ENCODE data around the gene BST2.
"Not testable (repeated sequence)": the region's sequence is repeated elsewhere in the genome, so short reads cannot be mapped to it uniquely, and the experiment has no call there.

Gene BST2

GRCh38 chr19:17389957-17390664, 15.3 kb downstream of the BST2 start:
- DNase-seq (ENCODE audit: low spot score) = no peak

- DNase-seq (ENCODE audit: low spot score) = no peak
These were observed 16.1 kb downstream of the BST2 start for GRCh38 chr19:17389288-17389687.

- no peak for DNase-seq (ENCODE audit: low spot score)
These were observed 19.4 kb downstream of the BST2 start for GRCh38 chr19:17385878-17386611.

- DNase-seq (ENCODE audit: low spot score) = no peak
These were observed 24.8 kb downstream of the BST2 start for GRCh38 chr19:17380426-17381138.

GRCh38 chr19:17379221-17379631, 26.2 kb downstream of the BST2 start:
- no peak for DNase-seq (ENCODE audit: low spot score)

DNA sequence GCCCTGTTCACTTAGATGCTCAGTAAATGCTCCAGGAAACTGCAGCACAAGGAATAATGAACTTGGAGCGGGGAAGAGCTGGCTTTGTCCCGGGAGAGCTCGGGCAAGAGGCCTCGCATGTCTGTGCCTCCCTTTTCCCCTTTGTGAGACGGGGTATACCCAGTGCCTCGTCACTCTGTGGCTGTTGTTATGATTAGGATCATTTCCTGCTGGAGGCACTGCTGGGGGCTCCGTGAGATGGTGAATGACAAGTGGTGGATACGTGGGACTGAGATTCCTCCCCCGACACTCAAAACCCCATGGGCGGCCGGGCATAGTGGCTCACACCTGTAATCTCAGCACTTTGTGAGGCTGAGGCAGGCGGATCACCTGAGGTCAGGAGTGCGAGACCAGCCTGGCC, 27.2 kb downstream of the BST2 start:
- DNase-seq (ENCODE audit: low spot score) = no peak

DNA sequence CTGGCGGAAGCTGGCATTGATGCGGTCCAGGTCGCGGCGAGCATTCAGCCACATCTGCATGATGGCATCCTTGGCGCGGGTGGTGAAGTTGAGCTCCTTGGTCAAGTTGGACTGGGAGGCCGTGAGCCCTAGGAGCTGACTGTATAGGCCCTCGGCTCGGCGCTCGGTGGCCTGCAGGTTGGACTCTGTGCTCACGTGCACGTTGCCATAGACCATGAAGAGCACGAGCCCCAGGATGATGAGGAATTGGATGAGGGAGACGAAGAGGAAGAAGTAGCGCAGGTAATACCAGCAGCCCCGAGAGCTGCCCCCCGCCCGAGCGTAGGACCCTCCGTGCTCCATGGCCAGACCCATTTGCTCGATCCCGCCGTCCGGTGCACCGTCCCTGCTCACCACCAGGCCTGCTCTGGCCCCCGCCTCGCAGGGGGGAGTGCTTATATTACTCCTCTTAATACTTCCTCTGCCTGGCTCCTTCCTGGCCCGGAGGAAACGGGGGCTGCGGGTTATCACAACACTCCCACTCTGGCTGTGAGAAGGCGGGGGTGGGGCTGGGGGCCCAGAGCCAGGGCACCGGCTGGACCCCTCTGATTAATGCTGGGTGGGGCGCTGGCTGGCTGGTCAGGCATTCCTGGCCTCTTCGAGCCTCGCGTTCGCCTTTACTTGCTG, 28.4 kb downstream of the BST2 start, which contains the start of gene PLVAP:
Gene PLVAP (minus strand): TSS at position 408 of the 666 bp plus-strand sequence. CDS start 54 bp downstream, at position 354.
- no peak for DNase-seq (ENCODE audit: low spot score)

DNA sequence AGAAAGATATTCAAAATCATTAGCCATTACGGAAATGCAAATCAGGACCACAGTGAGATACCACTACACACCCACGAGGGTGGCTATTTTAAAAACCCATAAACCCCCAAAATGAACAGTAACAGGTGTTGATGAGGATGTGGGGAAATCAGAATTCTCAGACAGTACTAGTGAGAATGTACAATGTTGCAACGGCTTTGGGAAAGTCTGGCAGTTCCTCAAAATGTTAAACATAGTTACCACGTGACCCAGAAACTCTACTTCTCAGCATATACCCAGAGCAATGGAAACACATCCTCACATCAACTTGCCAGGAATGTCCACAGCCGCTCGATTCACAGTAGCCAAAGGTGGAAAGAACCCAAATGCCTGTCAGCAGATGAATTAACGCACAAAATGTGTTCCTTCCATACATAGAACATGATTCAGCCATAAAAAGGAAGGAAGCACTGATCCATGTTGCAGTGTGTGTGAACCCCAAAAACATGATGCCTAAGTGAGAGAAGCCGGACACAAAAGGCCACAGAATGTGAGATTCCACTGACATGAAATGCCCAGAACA, 35.3 kb downstream of the BST2 start:
- peak; percentile 55 for DNase-seq (ENCODE audit: low spot score)

- no peak for DNase-seq (ENCODE audit: low spot score)
These were observed 40.1 kb downstream of the BST2 start for GRCh38 chr19:17365361-17365760.

- not testable (repeated sequence) for DNase-seq (ENCODE audit: low spot score)
These were observed 41.4 kb downstream of the BST2 start for GRCh38 chr19:17363852-17364605.

GRCh38 chr19:17359905-17360800, 45.3 kb downstream of the BST2 start:
- no peak for DNase-seq (ENCODE audit: low spot score)

DNA sequence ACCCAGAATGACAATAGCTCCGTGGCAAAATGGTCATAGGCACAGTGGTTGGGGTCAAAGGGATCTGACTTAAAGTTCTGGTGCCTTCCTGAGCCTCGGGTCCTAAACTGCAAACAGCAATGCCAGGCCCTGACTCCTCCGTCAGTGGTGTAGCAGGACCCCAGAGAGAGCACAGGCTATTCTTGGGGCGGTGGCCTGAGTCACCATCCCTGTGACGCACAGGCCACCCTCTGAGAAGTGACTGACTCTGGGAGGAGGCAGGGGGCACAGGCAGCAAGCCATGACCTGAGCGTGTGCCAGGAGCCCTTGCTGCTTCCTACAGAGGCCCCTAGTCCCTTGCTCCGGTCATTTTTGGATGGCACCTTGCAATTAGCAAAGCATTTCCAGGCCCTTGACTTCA, 47.0 kb downstream of the BST2 start:
- no peak for DNase-seq (ENCODE audit: low spot score)

DNA sequence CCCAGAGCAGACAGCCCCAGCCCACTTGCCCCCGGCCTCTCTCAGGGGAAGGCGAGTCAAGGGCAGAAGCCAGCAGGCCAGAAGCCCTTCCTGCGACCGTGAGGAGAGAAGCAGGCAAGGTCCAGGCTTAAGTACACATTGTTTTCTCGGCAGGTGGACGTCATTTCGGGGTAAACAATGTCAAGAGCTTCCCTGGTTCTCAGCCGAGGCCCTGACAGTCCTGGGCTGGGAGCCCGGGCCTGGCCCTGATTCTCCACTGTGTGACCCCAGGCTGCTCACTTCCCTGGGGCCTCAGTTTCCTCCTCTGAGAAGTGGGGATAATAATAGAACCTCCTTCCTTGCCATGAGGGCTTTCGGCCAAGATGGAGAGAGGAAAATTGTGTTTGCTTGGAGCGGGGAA, 47.7 kb downstream of the BST2 start:
- DNase-seq (ENCODE audit: low spot score) = no peak

DNA sequence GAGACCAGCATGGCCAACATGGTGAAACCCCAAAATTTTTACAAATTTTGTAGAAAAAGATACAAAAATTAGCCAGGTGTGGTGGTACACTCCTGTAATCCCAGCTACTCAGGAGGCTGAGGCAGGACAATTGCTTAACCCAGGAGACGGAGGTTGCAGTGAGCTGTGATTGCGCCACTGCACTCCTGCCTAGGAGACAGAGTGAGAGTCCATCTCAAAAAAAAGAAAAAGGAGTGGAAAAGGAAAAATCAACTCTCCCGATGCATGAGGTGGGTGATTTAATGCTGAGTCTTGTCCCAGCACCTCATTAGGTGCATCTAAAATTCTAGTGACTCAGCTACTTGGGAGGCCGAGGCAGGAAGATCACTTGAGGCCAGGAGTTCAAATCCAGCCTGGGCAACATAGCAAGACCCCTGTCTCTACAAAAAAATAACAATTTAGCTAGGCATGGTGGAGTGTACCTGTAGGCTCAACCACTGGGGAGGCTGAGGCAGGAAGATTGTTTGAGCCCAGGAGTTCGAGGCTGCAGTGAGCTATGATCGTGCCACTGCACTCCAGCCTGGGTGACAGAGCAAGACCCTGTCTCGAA, 48.3 kb downstream of the BST2 start:
- DNase-seq (ENCODE audit: low spot score) = no peak

GRCh38 chr19:17353386-17353785, 52.0 kb downstream of the BST2 start:
- DNase-seq (ENCODE audit: low spot score) = no peak

Data from globus pallidus (tissue), 1 donor.